Right cardiac atrium (tissue), 5 donors: Measurements from ENCODE around the gene ZNF146. TPM values are rescaled to one million over a fixed set of nuclear protein-coding genes. Genes with fewer than 3 reads are reported as not detected.

Source experiments
- polyA plus RNA-seq: library from polyadenylated mRNA; stranded (reverse); fragments of 200-250 nt; gene quantifications from one replicate; pipeline ENCODE4 v1.2.3, GENCODE V29; 2013
- total RNA-seq, 4 donors: library from RNA; stranded (reverse); fragmentation: NEBNext Ultra II Directional; extraction: Animal tissue kit (Norgen Biotek cat#: 25700); gene quantifications; one replicate each; pipeline ENCODE4 v1.2.1, GENCODE V29; 2021
- donor health status: healthy with polysubstance abuse.
- donor health status: DM: no; HTN: yes; CAD: no.
- donor health status: DM: no; HTN: no; CAD: no.
- donor health status: DM: no; HTN: yes; CAD: no; lungs with severe emphysema.
- donor health status: DM: yes; HTN: yes; CAD: no.

Gene ZNF146
- total and polyA plus RNA-seq, 5 donors: 18.8 to 45.8 (median 36.7) TPM

Other genes starting within 250 kb of the ZNF146 start
- 10 to 100 TPM; 10.9 to 14.9 (median 13.3) TPM for gene SDHAF1, start 219.9 kb upstream of the ZNF146 start, total RNA-seq
- gene SDHAF1, start 219.9 kb upstream of the ZNF146 start, polyA plus RNA-seq: 11.2 TPM
- under 1 TPM in 3 of 4 donors, not detected in 1; 0.12 to 0.25 (median 0.14) TPM for gene SYNE4, start 206.3 kb upstream of the ZNF146 start, total RNA-seq
- gene SYNE4, start 206.3 kb upstream of the ZNF146 start, polyA plus RNA-seq: 0.18 TPM
- 10 to 100 TPM in 3 of 4 donors, 1 to 10 TPM in 1; 8.8 to 16.3 (median 12.0) TPM for gene ALKBH6, start 200.9 kb upstream of the ZNF146 start, total RNA-seq
- 18.0 TPM for gene ALKBH6, start 200.9 kb upstream of the ZNF146 start, polyA plus RNA-seq
- gene CLIP3, start 182.2 kb upstream of the ZNF146 start, total RNA-seq: 10 to 100 TPM in 3 of 4 donors, 1 to 10 TPM in 1; 8.7 to 11.3 (median 10.3) TPM
- gene CLIP3, start 182.2 kb upstream of the ZNF146 start, polyA plus RNA-seq: 4.8 TPM
- gene THAP8, start 160.8 kb upstream of the ZNF146 start, total RNA-seq: 1 to 10 TPM; 1.6 to 4.5 (median 3.9) TPM
- gene THAP8, start 160.8 kb upstream of the ZNF146 start, polyA plus RNA-seq: 6.6 TPM
- gene WDR62, start 160.2 kb upstream of the ZNF146 start, total RNA-seq: 10 to 100 TPM in 1 of 4 donors, 1 to 10 TPM in 3; 2.8 to 16.3 (median 8.0) TPM
- 10.6 TPM for gene WDR62, start 160.2 kb upstream of the ZNF146 start, polyA plus RNA-seq
- gene OVOL3, start 104.0 kb upstream of the ZNF146 start, total RNA-seq: not detected
- gene OVOL3, start 104.0 kb upstream of the ZNF146 start, polyA plus RNA-seq: not detected
- 100 to 1,000 TPM in 3 of 4 donors, 10 to 100 TPM in 1; 96.6 to 140 (median 122) TPM for gene POLR2I, start 100.2 kb upstream of the ZNF146 start, total RNA-seq
- gene POLR2I, start 100.2 kb upstream of the ZNF146 start, polyA plus RNA-seq: 121 TPM
- gene TBCB, start 99.6 kb upstream of the ZNF146 start, total RNA-seq: 10 to 100 TPM; 76.8 to 99.7 (median 80.3) TPM
- 101 TPM for gene TBCB, start 99.6 kb upstream of the ZNF146 start, polyA plus RNA-seq
- gene CAPNS1, start 75.0 kb upstream of the ZNF146 start, total RNA-seq: 100 to 1,000 TPM; 542 to 668 (median 632) TPM
- 726 TPM for gene CAPNS1, start 75.0 kb upstream of the ZNF146 start, polyA plus RNA-seq
- gene COX7A1, start 62.7 kb upstream of the ZNF146 start, total RNA-seq: 1,000 to 10,000 TPM; 1,675 to 2,458 (median 2,091) TPM
- 1,566 TPM for gene COX7A1, start 62.7 kb upstream of the ZNF146 start, polyA plus RNA-seq
- 1 to 10 TPM; 4.0 to 5.0 (median 4.9) TPM for gene ZNF565, start 441 bp upstream of the ZNF146 start, total RNA-seq
- 3.2 TPM for gene ZNF565, start 441 bp upstream of the ZNF146 start, polyA plus RNA-seq
- 1 to 10 TPM; 3.2 to 4.8 (median 3.7) TPM for gene ZFP14, start 164.1 kb downstream of the ZNF146 start, total RNA-seq
- gene ZFP14, start 164.1 kb downstream of the ZNF146 start, polyA plus RNA-seq: 2.5 TPM
- 1 to 10 TPM; 4.7 to 6.0 (median 5.3) TPM for gene ZFP82, start 203.5 kb downstream of the ZNF146 start, total RNA-seq
- 3.1 TPM for gene ZFP82, start 203.5 kb downstream of the ZNF146 start, polyA plus RNA-seq